ENCODE data around the gene SERPINA9. TPM values are rescaled to one million over a fixed set of nuclear protein-coding genes. Genes with fewer than 3 reads are reported as not detected.

Gene SERPINA9
- total RNA-seq, 1 donor from 2014 or later: not detected

- no peak for TF ChIP-seq CTCF (conservative IDR thresholded peaks at IDR 0.05; ENCODE audit: low read depth, low read length)
- H3K4me3 ChIP-seq (ENCODE audit: low read depth, low read length): no peak overlapping the region
- DNase-seq (ENCODE audit: low read depth): no peak
Measured at GRCh38 chr14:94439453-94440057, 36.4 kb downstream of the SERPINA9 start.

- no peak overlapping the region for H3K4me3 ChIP-seq (ENCODE audit: low read depth, low read length)
- DNase-seq (ENCODE audit: low read depth): no peak
- no peak for TF ChIP-seq CTCF (conservative IDR thresholded peaks at IDR 0.05; ENCODE audit: low read depth, low read length)
Measured at GRCh38 chr14:94428610-94429009, 47.4 kb downstream of the SERPINA9 start.

- no peak for DNase-seq (ENCODE audit: low read depth)
- no peak for TF ChIP-seq CTCF (conservative IDR thresholded peaks at IDR 0.05; ENCODE audit: low read depth, low read length)
- H3K4me3 ChIP-seq (ENCODE audit: low read depth, low read length): no peak overlapping the region
Measured at GRCh38 chr14:94427016-94427613, 48.9 kb downstream of the SERPINA9 start.

- DNase-seq (ENCODE audit: low read depth): no peak
- no peak for TF ChIP-seq CTCF (conservative IDR thresholded peaks at IDR 0.05; ENCODE audit: low read depth, low read length)
- no peak overlapping the region for H3K4me3 ChIP-seq (ENCODE audit: low read depth, low read length)
Measured at GRCh38 chr14:94426526-94426925, 49.5 kb downstream of the SERPINA9 start.

- H3K4me3 ChIP-seq (ENCODE audit: low read depth, low read length): no peak overlapping the region
- no peak for DNase-seq (ENCODE audit: low read depth)
- no peak for TF ChIP-seq CTCF (conservative IDR thresholded peaks at IDR 0.05; ENCODE audit: low read depth, low read length)
Measured at GRCh38 chr14:94424371-94424770, 51.6 kb downstream of the SERPINA9 start.

GRCh38 chr14:94423453-94424056, 52.4 kb downstream of the SERPINA9 start:
- H3K4me3 ChIP-seq (ENCODE audit: low read depth, low read length): peak overlapping the region; percentile 18
- TF ChIP-seq CTCF (conservative IDR thresholded peaks at IDR 0.05; ENCODE audit: low read depth, low read length): peak; percentile 84
- no peak for DNase-seq (ENCODE audit: low read depth)

Data from epithelial cell of proximal tubule (primary cell).